ENCODE results near the gene TUG1. TPM values are rescaled to one million over a fixed set of nuclear protein-coding genes. Genes with fewer than 3 reads are reported as not detected.

Gene TUG1
- total and polyA plus RNA-seq, 10 of the 15 experiments (the other 5 are each of a cell fraction or from before 2014, with no cell fraction given), result 19.3 to 116 (median 54.9) TPM

- Histone ChIP-seq H3K27ac (ENCODE audit: control insufficient read depth, insufficient read depth) (no peak overlapping the region), H4K20me1 (ENCODE audit: control insufficient read depth, insufficient read depth) (no peaks in the 10 kb centered on the region), H3K4me3 (no peak overlapping the region), H3K27me3 (replicated peaks in 1 of 2; ENCODE audit: control insufficient read depth in 2 of 2, insufficient read depth in 2 of 2, low read length in 1 of 2) (no peaks in the 10 kb centered on the region), H3K79me2 (ENCODE audit: control insufficient read depth, insufficient read depth, low read length) (no peaks in the 10 kb centered on the region), H3K9me3 (replicated peaks; ENCODE audit: control insufficient read depth, insufficient read depth, low read length) (no peaks in the 10 kb centered on the region), H3K9ac (ENCODE audit: control insufficient read depth, insufficient read depth, low read length) (no peak overlapping the region), H2AFZ (ENCODE audit: control insufficient read depth, low read depth, low read length) (no peak overlapping the region), H3K4me2 (ENCODE audit: control insufficient read depth, insufficient read depth) (no peak overlapping the region), H3K4me1 (ENCODE audit: control insufficient read depth, insufficient read depth, low read length) (no peaks in the 10 kb centered on the region), H3K36me3 (ENCODE audit: control insufficient read depth in 2 of 2, insufficient read depth in 2 of 2, low read length in 1 of 2) (peaks cover 34 to 42% of the 10 kb centered on the region in 2 experiments)
- ChIA-PET POLR2A (no interaction called here), SMC1A (ENCODE audit: uncharacterized antibody, unreplicated experiment) (no interaction called here), RAD21 (ENCODE audit: unreplicated experiment) (no interaction called here), CTCF (interaction anchor here (0.9 kb wide), 1 partner anchor 13 kb away, joined by 3 read pairs; no protein-coding TSS in a partner anchor)
- no peak for DNase-seq (ENCODE audit: low read depth, low spot score)
- no peak for TF ChIP-seq EP300 (IDR thresholded peaks at IDR 0.05; ENCODE audit: borderline replicate concordance in 1 of 2, control insufficient read depth in 1 of 2, low read depth in 2 of 2, low read length in 2 of 2)
- no peak for TF ChIP-seq RELB (IDR thresholded peaks at IDR 0.05; ENCODE audit: low read depth)
- no peak for TF ChIP-seq BRCA1 (IDR thresholded peaks at IDR 0.05; ENCODE audit: low read depth, low read length)
- no peak for TF ChIP-seq BMI1 (IDR thresholded peaks at IDR 0.05; ENCODE audit: borderline replicate concordance)
- no peak for TF ChIP-seq CUX1 (IDR thresholded peaks at IDR 0.05; ENCODE audit: insufficient replicate concordance, low read depth, low read length)
- TF ChIP-seq BACH1 (IDR thresholded peaks at IDR 0.05; ENCODE audit: borderline replicate concordance), result no peak
- TF ChIP-seq ZNF592 (IDR thresholded peaks at IDR 0.05), result no peak
- no peak for TF ChIP-seq SUPT20H (IDR thresholded peaks at IDR 0.05; ENCODE audit: borderline replicate concordance, control insufficient read depth, low read depth, low read length)
- no peak for TF ChIP-seq CREB1 (IDR thresholded peaks at IDR 0.05; ENCODE audit: low read depth)
- TF ChIP-seq ZNF274 (IDR thresholded peaks at IDR 0.05; ENCODE audit: insufficient read depth, insufficient read length), result no peak
- TF ChIP-seq FOXK2 (IDR thresholded peaks at IDR 0.05), result no peak
- TF ChIP-seq MAX (IDR thresholded peaks at IDR 0.05; ENCODE audit: low read depth, low read length), result no peak
- no TSS peak for BruUV-seq (replicated peaks)
- in situ Hi-C loops (cut with MboI) (no loop called here), intact Hi-C loops (cut with micrococcal nuclease; ENCODE audit: unreplicated experiment) (no loop called here)
- ATAC-seq, result no peak
- WGBS (ENCODE audit: insufficient coverage, insufficient replicate concordance, low lambda C conversion rate, missing lambda C conversion rate), result 98% methylated on average over 8 of the region's 8 CpGs
- FAIRE-seq, result no peak
Observed at GRCh38 chr22:30934053-30934452, 35.0 kb upstream of the TUG1 start.
